AG20443 (cell line): ENCODE data around the gene PIK3AP1.

Experiments
- DNase-seq: peaks from one replicate; pipeline ENCODE4 v3.0.0; 2012; ENCODE audit warnings: low spot score, mixed read lengths

Gene PIK3AP1

GRCh38 chr10:96610817-96611216 is 109.5 kb downstream of the PIK3AP1 start:
- DNase-seq = no peak

DNA sequence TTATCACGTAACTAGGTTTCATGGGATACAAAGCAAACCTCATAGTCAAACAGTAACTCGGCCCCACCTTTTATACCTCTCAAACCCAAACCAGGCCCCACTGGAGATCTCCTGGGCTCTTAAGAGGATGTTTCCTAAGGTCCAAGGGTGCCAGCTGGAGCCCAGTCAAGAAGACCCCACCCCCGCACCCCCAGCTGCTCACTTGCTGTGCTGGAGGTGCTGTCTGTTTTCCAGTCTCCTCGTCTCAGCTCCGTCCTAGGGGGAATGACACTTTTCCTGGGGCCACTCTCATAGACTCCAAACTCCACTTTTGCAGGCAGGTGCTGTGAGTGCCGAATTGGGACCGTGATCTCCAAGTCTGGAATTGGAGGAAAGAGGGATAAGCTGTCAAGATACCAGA is 110.8 kb downstream of the PIK3AP1 start:
- no peak for DNase-seq

GRCh38 chr10:96608805-96609204 is 111.5 kb downstream of the PIK3AP1 start:
- no peak for DNase-seq

GRCh38 chr10:96608262-96608661 is 112.1 kb downstream of the PIK3AP1 start:
- DNase-seq = no peak

DNA sequence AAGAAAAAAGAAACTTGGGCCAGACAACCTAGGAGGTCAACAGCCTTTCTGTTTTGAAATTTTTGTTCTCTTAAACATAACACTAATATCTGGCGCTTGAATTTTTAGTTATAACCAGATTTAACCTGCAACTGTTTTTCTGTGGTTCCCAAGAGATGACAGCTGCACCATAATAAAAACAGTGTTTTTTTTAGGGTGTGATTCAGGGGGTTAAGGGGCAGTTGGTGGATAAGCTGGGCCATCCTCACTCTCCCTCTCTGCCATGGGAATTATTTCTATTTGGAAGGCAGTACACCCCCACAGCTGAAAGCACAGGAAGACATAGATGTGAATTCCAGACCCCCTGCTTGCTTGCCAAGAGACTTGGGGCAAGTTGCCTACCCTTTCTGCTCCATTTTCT is 113.4 kb downstream of the PIK3AP1 start:
- no peak for DNase-seq

DNA sequence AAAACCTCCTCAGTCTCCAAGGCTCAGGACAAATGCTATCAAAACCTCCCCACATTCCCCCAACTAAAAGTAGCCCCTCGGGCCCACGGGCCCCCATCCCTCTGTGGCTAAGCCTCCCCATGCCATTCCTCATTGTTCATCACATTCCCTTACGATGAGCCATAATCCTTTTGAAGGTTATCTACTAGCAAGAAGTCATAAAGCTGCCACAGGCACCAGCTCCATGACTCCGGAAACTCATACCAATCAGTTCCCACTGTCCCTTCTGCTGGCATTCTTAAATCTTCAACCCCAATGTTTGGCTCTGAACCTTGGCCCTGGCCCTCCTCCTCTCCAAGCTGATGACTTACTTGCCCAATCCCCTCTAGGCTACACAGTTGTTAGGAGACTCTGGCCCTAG is 114.1 kb downstream of the PIK3AP1 start:
- peak; percentile 44 for DNase-seq

DNA sequence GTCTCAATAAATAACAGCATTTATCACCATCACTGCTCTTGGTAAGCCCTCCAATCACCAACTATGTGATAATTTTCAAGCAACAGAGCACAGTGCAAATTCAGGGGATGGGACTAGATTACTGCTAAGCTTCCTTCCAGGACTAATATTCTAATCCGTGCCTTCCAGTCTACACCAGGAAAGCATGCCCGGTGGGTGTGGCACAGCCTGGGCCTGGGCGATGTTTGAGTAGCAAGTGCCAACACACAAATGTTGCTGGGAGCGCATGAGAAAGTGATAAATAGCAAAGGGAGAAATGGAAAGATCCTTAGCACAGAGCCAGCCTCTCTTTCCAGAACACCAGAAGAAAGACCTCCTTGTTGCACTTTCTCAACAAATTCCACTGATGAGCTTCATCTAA is 120.0 kb downstream of the PIK3AP1 start:
- no peak for DNase-seq

GRCh38 chr10:96598846-96599245 is 121.5 kb downstream of the PIK3AP1 start:
- DNase-seq = no peak

DNA sequence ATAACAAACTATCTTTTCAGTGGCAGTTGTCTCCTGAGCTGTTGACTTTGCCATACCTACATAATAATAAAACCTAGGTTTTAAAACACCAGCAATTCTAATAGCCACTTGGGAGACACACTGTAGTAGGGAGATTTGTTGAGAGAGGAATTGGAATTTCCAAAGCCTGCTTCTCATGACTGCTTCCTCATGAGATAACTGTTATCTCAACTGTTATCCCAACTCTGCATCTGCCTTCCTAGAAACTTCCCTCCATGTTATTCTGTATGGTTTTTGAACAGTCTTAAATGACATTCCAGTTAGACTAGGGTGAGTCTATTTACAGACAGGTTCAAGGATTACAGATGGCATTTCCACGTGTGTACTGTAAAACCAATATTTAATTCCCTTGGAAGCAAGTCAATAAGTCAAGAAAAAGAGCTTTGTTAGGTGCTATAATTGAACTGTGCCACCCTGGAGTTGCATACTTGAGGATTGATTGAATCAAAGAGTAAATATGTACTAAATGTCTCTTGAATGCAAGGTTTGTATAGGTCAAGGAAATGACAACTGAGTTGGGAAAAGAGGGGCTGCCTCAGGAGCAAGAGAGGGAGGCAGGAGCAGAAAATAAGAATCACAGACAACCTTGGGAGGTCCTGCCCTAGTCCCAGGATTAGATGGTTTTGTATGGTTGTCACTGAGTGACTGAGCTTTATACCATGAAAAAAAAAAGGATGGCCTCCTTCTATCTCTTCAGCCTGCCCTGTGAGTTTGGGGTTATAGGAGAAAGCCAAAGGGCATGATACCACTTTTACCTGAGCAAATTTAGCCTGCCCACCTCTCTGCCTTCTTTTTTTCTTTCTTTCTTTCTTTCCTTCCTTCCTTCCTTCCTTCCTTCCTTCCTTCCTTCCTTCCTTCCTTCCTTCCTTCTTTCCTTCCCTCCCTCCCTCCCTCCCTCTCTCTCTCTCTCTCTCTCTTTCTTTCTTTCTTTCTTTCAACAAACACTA is 123.6 kb downstream of the PIK3AP1 start:
- DNase-seq = no peak

GRCh38 chr10:96595741-96596140 is 124.6 kb downstream of the PIK3AP1 start:
- no peak for DNase-seq

GRCh38 chr10:96591946-96592345 is 128.4 kb downstream of the PIK3AP1 start:
- no peak for DNase-seq

DNA sequence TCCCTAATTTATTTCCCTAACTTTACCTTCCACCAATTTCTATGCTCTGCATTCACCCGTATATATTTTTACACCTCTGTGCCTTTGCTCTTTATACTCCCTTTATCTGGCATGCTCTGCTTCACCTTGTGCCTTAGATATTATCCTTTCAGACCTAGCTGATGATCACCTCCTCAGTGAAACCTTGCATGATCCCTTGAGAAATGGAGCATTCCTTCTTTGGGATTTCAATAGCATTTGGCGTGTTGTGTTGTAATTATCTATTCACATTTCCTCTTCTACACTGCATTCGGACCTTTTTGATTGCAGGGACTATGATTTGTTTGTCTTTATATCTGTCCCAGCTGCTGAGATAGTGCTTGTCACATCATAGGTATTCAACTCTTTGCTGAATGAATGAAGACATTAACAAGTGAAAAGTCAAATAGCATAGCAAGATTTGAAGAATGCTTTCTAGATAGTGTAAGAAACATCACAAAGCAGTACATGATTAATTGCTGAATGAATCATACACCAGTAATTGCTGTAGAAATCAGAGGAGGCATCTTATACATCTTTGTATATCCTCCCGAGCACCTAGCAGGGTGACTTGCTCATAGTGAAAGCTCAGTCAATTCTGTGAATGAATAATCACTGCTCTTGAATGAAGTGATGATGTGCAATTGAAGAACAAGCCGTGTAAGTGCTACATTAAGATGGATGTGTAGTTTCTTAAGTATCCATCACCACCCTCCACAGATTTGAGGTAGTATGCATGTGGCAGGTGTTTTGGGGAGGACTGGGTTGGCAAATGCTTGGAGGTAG is 131.5 kb downstream of the PIK3AP1 start:
- no peak for DNase-seq

DNA sequence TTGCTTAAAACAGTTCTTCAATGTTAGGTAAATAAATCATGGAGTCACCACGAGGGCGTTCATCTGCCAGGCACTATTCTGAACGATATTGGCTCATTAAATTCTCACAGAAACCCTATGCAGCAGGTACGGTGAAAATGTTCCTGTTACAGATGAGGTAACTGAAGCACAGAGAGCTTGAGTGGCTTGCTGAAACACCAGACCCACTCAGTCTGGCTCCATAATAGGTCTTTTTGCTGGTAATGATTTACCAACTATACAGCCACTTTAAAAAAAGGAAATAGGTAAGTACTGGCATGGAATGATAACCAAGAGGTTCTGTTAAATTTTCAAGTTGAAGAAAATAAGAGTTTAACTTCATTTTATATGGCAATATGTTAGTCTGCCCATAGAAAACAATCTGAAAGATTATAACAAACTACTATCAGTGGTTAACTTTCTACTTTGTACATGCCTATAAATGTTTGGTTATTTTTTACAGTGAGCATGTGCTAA is 132.2 kb downstream of the PIK3AP1 start:
- no peak for DNase-seq

DNA sequence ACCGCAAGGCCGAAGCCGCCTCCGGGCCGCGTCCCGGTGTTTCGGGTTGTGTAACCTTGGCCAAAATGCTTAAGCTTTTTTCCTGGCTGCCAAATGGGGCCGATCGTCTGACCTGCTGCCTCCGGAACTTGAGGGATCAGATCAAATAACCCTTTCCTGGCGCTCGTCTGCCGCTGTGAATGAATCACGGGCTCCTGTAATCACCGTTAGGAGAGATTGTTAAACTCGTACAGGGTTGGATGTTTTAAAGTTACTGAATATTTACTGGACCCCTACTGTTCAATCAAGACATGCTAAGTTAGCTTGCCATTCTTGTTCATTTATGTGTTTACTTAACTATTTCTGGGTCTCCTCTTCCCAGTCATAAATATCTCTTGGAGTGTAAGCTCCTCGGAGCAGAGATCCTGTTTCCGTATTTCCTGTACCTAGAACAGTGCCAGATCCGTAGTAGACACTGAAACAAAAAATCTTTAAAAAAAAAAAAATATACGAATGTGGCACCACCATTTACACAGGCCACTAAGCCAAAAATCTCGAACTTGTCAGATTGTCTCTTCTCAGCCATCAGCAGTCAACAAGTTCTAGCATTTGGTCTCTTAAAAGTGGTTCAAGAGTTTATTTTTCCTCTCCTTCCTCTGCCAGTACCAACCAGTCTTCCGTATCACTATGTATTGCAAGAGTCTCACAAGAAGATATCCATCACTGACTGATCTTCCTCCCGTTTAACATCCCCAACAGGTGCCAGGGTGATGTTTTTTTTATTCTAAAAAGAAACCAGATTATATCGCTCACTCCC is 132.9 kb downstream of the PIK3AP1 start:
- no peak for DNase-seq

DNA sequence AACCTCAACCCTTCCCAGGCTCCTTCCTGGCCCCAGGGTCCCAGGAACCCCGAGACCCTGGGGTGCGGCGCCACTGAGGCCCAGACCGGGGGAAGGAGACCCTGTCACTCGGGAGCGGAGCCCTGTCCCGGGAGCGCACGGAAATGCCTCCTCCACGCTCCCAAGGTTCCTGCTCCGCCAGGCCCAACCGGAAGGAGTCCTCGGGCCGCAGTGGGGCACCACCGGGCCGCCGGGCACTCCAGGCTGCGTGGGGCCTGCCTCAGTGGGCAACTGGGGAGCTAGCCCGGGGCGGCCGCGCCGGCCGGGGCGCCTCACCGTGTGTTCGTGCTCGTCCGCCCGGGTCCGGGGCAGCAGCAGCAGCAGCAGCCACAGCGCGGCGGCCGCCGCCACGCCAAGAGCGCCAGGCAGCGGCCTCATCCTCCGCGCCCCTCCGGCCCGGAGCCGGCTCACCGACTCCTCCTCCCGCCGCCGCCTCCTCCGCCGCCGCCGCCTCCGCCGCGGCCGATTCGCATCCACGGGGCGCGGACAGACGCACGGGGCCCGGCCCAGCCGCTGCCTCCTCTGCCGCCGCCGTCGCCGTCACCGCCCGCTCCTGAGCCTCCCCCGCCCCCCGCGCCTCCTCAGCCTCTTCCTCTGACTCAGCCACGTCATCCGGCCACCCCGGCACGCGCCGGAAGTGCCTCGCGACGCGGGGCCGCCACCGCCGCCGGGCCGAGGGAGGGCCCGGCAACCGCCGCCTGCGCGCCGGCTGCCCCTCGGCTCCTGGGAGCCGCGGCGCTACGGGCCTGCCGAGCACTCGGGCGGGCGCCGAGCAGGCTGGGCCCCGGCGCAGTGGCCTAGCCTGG is 133.7 kb downstream of the PIK3AP1 start, which contains the start of gene TM9SF3:
Gene TM9SF3 (minus strand): TSS at position 594 of the 845 bp plus-strand sequence. CDS start 177 bp downstream, at position 417.
- peak; percentile 97 for DNase-seq

DNA sequence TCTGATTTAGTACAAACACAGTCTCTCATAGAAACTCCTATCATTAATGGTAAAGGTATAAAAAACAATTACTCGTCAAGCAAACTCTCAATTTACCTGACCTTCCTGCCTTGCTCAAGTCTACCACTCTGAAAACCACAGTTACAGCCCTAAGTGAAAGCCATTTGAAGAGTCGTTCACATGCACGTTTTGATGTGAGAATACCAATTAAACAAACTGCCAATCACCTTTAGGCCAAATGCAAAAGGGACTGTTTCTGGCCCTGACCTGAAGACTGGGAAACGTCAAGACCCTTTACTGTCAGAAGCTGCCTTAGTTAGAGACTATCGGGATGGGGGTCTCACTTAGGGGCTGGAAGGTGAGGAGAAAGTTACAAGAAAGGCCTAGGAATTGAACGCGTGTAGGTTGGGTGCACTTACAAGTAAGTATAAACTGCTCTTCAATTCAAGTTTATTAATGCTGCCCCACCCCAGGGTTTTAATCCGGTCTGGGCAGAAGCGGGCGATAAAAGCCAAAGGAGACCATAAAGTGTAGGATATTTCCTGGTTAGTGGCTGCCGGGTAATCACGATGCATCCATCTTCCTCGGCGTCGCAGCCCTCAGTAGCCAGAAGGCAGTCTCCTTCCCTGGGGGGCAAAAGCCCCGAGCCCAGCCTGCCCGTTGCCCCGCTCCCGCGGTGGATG is 134.4 kb downstream of the PIK3AP1 start:
- no peak for DNase-seq

DNA sequence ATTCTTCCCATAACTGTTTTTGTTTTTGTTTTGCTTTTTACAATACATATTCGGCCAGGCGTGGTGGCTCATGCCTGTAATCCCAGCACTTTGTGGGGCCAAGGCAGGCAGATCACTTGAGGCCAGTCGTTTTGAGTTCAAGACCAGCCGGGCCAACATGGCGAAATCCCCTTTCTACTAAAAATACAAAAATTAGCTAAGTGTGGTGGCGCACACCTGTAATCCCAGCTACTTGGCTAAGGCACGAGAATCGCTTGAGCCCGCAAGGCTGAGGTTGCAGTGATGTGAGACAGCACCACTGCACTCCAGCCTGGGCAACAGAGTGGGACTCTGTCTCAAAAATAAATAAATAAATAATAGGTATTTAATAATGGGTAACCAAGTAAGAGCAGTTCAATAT is 135.8 kb downstream of the PIK3AP1 start:
- DNase-seq = no peak

DNA sequence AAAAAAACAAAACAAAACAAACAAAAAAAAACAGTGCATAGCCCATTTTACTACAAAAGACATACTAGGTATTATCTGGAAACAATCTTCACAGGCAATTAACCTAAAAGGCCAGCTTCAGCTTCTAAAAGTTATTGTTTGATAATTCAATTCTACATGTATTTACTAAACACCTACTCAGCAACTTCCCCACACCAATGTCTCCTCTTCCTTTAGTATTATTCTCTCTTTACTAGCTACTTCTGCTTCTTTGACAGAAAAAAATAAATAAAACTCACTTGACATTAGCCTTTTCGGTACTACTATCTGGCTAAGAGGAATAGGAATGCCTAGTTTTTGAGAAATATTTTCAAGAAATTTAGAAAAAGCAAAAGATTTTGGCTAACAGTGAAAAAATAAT is 136.3 kb downstream of the PIK3AP1 start:
- DNase-seq = no peak

DNA sequence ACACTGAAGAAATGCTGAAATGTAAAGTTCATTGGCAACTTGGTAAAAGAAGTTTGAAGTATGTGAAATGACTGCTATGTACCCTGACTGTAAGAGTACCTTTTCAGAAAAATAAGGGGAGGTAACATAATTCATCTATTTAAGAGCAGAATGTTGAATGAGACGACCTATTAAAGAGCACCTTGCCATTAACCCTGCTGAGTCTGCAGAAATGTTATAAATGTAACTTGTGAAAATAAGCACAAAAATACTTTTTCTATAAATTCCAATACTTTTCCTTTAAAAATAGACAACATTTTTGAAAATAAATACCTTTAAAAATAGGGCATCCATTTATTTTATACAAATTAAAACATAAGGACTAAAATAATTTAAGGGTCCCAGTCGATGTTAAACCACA is 141.2 kb downstream of the PIK3AP1 start:
- DNase-seq = no peak

DNA sequence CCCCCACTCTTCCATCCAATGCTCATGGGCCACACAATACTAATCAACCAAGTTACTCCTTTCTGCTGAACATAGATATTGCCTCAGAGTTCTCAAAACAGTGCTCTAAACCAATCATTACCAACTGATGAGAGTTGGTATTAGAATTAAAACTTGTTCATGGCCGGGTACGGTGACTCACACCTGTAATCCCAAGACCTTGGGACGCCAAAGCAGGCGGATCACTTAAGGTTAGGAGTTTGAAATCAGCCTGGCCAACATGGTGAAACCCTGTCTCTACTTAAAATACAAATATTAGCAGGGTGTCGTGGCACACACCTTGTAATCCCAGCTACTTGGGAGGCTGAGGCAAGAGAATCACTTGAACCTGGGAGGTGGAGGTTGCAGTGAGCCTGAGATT is 141.7 kb downstream of the PIK3AP1 start:
- DNase-seq = no peak
